ENCODE measurements around the gene FXR1.
"Not testable (repeated sequence)": the region's sequence is repeated elsewhere in the genome, so short reads cannot be mapped to it uniquely, and the experiment has no call there.

Gene FXR1

GRCh38 chr3:180912304-180913296 is at the start of gene FXR1:
Gene FXR1 (plus strand): TSS chr3:180912670. CDS start chr3:180912686, 16 bp downstream.
- peak; percentile 84 for DNase-seq

DNA sequence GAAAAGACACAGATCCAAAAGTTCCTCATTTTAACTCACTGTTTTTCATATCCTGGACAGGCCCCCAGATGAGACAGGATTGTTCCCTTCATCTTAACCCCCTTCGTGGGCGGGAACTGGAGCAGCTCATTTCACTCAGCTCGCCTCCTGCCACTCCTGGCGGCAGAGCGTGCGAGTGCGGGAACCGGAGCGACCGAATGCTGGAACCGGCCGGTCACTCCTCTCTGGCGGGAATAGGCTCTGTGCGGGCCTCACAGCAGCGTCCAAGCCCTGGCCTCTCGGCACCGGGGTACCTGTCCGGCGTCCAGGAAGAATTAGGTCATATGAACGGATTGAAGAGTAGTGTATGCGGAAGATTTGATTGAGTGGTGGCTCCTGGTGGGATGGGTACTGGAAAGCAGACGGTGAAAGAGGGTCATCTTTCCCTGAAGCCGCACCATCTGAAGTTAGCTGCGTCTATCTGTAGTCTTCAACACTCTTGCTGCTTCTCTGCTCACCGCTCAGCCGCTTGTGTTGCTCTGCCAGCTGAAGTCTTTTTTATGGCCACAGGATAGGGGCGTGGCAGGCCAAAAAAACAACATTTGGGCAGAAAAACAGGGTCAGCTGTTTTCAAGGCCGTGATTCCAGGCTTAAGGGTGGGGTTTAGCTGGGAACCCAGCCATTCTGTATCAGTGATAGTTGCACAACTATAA is 42.3 kb upstream of the FXR1 start:
- no peak for DNase-seq

- no peak for DNase-seq
Observed at GRCh38 chr3:180871901-180872300, 40.6 kb upstream of the FXR1 start.

- DNase-seq = not testable (repeated sequence)
Observed at GRCh38 chr3:180872430-180872829, 40.0 kb upstream of the FXR1 start.

- no peak for DNase-seq
Observed at GRCh38 chr3:180875124-180875698, 37.3 kb upstream of the FXR1 start.

DNA sequence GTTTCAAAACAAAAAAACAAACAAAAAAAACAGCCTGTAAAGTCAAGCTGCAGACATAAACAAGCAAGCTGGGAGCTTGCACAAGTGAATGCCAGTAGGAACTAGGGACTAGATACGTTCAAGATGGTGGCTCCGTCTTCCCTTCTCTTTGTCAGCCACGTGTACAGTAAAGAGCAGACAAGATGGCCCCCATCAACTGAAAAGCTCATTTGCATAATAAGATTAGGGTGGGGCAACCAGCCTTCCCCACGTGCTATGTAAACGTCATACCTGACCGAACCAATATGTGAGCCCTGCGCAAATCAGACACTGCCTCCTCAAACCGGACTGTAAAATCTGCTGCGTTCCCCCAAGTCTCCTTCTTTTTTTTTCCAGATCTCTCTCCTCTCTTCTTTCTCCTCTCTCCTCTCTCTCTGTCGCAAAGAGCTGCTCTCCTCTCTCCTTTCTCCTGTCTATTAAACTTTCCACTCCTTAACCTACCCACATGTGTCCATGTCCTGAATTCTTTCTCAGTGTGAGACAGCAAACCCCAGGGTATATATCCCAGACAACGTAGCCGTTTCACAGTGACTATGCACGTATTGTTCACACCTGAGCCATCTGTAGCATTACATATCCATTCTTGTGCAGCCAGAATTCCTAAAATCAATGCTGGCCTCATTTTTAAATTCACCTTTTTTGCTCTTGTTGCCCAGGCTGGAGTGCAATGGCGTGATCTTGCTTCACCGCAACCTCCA is 31.2 kb upstream of the FXR1 start:
- no peak for DNase-seq

- DNase-seq = no peak
Observed at GRCh38 chr3:180882115-180882514, 30.4 kb upstream of the FXR1 start.

DNA sequence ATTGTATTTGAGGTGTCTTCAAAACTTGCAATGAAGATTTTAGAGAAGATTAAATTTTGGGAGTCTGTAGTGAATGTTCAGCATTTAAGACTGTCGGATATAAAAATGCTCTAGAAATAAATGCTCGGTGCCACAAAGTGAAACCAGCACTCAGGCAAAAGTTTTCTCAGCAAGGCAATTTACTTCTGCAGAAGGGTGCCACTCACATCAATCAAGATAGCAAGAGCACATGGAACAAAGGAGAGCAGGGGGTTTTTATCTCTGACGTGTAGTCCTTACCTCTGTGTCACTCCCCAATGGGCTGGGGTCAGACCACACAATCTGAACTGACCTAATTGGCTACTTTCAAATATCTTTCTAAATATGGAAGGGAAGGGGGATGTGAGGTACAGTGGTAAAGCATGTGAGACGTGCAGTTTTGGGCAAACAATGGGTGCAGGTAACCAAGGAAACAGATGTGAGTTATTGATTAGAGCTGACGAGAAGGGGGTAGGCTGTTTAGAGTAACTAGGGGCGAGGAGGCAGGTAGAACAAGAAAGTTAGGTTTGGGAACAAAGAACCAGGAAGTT is 23.4 kb upstream of the FXR1 start:
- no peak for DNase-seq

DNA sequence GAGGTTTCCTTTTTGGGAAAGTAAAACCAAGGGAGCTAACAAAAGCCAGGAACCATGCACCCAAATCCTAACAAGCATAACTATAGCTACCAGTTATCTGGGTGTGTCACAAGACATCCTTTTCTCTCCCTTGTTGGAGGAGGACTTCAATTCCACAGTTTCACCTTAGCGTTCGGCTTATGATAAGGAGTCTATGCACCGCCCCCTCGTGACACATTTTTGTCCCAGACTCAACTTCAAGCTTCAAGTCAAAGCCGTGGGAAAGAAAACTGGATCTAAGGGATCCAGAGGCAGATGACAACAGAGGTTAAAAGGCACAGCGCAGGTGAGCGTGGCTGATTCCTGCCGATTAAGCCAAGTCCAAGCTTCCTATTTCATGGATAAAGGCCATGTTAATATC is 13.9 kb upstream of the FXR1 start:
- DNase-seq = no peak

DNA sequence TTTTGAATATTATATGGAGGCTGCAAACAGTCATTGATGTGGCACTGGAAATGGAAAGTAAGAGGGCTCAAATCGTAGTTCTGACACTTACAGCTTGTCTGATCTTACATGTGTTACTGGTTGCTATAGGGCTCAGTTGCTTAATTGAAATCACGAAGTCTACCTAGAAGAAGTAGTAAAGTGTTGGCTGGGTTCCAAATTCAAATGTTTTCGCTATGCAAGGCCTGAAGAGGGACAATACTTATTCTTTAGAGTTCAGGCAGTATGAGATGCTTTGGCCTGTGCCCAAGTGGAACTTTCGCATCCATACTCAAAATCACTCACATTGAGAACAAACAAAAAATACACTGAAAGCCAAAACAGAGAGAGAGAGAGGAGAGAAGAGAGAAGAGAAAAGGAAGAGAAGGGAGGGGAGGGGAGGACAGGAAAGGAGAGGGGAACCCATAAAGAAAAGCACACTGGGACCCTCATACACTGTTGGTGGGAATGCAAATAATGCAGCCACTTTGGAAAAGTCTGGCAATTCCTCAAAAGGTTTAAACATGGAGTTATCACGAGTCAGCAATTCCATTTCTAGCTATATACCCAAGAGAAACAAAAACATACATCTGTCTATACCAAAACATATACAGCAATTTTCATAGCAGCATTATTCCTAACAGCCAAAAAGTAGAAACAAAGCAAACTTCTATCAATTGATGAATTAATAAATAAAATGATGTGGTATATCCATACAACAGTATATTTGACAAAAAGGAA is 2.9 kb upstream of the FXR1 start:
- DNase-seq = no peak

- no peak for DNase-seq
Observed at GRCh38 chr3:180910823-180911222, 1.6 kb upstream of the FXR1 start.

- no peak for DNase-seq
Observed at GRCh38 chr3:180911876-180912303, 580 bp upstream of the FXR1 start.

DNA sequence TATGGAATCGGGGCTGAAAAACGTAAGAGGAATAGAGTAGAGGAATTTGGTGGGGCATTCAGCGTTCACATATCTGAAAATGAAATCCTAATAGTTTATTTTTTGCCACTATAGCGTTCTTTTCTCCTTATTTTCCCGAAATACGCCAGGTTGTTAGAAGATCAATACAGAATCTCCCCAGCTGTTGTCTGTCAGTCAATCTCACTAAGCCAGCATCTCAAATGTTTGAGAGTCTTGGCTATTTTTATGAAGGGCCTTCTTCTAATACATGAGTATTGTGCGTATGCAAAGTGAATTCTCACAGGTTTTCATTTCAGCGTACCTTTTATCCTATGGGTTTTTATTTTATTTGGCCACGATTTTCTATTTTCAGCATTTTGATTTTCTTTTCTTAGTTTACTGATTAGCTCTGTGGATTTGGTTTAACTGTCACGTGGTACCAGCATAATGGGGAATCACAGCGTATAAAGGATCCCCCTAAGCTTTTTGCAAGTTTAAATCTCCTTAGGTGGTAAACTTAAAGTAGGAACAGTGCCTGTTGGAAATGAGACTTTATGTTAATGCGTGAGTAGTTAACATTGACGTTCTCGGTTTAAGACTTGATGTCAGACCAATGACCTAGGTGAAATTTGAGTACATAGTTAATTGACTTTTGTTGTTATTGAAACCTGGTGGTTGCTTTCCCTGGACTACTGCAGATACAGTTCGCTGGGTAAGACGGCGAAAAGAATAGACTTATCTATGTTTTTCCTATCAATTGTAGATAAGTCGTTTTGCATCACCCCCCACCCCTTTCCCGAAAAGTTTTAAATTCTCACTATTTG is 1.3 kb downstream of the FXR1 start:
- no peak for DNase-seq

DNA sequence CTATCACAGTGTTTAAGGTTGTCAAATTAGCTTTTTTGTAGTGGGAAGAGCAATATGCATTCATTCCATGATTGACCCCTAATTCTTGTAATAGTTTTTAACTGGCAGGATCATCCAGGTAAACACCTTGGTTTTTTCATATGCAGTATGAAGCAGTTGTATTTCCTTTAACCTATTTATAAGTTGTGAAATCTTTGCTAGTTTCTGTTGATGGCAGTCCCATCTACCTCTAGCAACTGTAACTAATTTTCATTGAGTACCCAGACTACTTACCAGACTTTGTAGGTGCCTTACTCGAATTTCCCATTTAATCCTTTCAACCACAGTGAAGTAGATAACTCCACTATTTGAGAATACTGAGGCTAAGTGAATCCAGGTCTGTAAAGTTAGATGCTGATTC is 6.1 kb downstream of the FXR1 start:
- DNase-seq = no peak

- no peak for DNase-seq
Observed at GRCh38 chr3:180922242-180922641, 9.8 kb downstream of the FXR1 start.

- DNase-seq = no peak
Observed at GRCh38 chr3:180923561-180923960, 11.1 kb downstream of the FXR1 start.

DNA sequence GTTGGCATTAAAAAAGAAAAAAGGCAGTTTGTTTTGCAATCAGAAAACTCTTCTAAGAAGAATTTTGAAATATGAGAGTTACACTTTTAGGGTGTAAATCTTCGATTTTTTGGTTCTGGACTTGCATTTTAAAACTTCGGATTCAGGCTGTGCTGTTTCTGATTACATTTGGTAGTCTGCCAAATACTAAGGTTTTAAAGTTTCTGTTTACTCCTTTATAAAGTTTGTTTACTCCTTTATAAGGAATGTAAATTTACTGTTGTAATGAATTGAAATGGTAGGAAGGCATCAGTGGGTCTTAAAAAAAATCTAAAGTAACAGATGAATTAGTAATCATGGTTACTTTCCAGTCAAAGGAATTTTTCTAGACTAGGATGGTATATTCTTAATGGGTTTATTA is 14.1 kb downstream of the FXR1 start:
- DNase-seq = no peak

GRCh38 chr3:180929376-180929775 is 16.9 kb downstream of the FXR1 start:
- no peak for DNase-seq

GRCh38 chr3:180930526-180930925 is 18.1 kb downstream of the FXR1 start:
- DNase-seq = no peak

GRCh38 chr3:180932819-180933218 is 20.3 kb downstream of the FXR1 start:
- DNase-seq = no peak

DNA sequence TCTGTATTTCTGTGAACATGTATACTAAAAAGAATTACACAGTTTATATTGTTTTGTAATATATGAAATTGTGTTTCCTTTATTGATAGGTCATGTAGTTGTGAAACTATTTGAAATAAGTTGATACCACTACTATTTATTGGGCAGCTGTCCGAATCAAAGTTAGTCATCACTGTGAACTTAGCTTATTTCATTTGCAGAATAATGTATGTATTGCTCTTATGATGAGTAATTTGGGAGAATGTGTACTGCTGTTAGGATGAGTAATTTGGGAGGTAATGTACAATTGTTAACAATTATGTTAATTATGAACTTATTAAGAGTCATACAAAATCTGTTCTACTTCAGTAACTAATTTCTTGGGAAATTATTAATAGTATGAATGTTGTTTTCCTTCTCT is 22.2 kb downstream of the FXR1 start:
- DNase-seq = no peak
